NCI-H2196 (cell line): ENCODE results near the gene VPS37C.
"Not testable (repeated sequence)": the region's sequence is repeated elsewhere in the genome, so short reads cannot be mapped to it uniquely, and the experiment has no call there.

Source experiments
- DNase-seq: peaks from one replicate; lab custom pipeline; 2025; ENCODE audit not compliant: unreplicated experiment; lab: John Stamatoyannopoulos, UW

Gene VPS37C

GRCh38 chr11:61102667-61103571 is 58.3 kb downstream of the VPS37C start:
- no peak for DNase-seq

- DNase-seq = no peak
These were observed 62.4 kb downstream of the VPS37C start for GRCh38 chr11:61098778-61099177.

DNA sequence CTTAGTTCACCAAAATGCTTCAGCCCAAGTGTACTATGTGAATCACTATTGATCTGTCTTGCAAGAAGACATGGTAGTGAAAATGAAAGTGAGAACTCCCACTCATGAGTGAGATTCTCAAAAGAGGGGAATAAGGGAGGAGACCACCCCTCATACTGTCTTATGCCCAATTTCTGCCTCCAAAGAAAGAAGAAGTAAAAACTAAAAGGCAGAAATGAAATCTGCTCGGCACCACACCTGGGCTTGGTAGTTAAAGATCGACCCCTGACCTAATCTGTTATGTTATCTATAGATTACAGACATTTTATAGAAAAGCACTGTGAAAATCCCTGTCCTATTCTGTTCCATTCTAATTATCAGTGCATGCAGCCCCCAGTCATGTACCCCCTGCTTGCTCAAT is 63.0 kb downstream of the VPS37C start:
- not testable (repeated sequence) for DNase-seq

DNA sequence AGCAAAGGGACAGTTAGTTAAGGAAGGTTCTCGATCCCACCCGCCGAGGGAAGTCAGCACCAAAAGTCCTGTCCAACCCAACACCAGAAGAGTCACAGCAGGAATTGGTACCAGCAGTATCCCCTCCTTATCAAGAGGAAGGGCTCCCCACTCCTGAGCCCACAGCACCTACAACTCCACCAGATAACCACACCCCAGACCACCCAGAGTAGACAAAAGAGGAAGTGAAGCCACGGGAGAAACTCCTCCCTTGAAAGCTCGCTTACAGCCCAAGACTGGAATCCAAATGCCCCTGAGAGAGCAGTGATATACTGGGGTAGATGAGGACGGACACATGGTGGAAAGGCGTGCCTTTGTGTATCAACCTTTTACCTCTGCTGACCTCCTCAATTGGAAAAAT is 66.2 kb downstream of the VPS37C start:
- DNase-seq = no peak

DNA sequence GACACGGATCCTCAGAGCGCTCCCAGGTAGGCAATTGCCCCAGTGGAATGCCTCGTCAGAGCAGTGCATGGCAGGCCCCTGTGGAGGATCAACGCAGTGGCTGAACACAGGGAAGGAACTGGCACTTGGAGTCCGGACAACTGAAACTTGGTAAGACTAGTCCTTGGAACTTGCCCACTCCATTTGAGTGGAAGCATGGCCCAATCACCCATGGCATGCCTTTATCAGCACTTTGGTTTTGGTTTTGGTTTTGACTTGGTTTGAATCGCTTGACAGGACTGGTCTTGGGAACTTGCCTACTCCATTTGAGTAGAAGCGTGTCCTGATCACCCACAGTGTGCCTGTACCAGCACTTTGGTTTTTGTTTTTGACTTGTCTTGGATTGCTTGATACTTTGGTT is 67.1 kb downstream of the VPS37C start:
- DNase-seq = not testable (repeated sequence)

DNA sequence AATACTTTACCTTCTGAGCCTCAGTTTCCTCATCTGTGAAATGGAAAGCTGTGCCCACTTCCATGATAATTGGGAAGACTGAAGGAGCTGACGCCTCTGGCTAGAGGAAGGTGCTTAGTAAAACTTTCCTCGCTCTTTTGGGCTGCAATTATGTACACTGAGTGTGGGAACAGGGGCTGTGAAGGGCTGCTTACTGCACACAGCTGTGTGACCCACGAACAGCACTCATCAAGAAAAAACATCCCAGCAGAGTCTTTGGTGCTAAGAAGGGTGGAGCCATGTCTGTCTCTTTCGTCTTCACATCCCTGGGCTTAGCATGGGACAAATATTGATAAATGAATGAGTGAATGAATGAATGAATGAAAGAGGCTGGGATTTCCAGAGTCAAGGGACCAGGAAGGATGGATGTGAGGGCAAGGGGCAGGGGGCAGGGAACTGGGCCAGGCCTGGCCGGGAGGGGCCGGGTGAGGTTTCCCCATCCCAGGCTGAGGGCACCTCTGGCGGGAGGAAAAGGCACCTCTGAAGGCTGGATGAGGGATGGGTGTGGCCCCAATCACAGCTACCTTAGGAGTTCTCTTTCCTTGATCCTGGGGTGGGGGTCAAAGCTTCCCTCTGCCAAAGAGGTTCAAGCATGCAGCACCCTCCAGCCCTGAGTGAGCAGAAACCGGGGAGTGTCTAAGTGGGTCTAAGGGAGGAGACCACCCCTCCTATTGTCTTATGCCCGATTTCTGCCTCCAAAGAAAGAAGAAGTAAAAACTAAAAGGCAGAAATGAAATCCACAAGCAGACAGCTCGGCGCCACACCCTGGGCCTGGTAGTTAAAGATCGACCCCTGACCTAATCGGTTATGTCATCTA is 68.1 kb downstream of the VPS37C start:
- DNase-seq = no peak

GRCh38 chr11:61092280-61092766 is 68.9 kb downstream of the VPS37C start:
- DNase-seq = no peak

GRCh38 chr11:61091373-61092279 is 69.6 kb downstream of the VPS37C start:
- DNase-seq = no peak

DNA sequence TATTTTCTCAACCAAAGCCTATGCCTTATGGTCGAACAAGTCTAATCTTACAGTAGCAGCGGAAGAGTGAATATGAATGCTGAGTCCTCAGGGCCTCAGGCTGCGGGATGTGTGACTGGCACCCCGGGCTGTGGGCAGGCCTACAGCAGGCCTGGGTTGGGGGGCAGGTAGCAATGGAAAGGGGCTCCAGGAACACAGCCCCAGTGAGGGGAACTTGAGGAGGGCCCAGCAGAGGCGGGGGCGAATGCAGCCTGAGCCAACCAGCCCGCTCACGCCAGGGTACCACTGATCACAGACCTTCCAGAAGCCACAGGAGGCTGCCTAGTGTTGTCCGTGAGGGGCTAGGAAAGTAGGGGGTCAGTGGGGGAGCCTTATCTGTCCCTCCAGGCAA is 70.2 kb downstream of the VPS37C start:
- no peak for DNase-seq

DNA sequence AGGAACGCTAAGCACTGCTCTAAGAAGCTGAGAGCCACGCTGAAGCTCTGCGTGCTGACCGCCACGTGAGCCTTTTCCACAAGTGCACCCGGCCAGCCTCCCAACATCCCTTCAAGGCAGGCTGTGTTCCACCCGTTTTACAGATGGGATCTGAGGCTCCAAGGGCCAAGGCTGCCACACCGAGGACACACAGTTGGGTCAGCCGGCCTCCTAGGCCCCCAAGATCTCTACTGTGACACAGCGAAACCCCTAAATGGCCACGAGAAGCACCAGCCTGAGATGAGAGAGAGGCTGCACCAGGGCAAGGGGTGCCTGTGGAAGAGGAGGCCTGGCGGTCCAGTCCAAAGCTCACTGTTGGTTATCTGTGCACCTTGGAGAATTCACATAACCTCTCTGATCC is 70.7 kb downstream of the VPS37C start:
- no peak for DNase-seq

GRCh38 chr11:61089806-61090491 is 71.3 kb downstream of the VPS37C start:
- no peak for DNase-seq

DNA sequence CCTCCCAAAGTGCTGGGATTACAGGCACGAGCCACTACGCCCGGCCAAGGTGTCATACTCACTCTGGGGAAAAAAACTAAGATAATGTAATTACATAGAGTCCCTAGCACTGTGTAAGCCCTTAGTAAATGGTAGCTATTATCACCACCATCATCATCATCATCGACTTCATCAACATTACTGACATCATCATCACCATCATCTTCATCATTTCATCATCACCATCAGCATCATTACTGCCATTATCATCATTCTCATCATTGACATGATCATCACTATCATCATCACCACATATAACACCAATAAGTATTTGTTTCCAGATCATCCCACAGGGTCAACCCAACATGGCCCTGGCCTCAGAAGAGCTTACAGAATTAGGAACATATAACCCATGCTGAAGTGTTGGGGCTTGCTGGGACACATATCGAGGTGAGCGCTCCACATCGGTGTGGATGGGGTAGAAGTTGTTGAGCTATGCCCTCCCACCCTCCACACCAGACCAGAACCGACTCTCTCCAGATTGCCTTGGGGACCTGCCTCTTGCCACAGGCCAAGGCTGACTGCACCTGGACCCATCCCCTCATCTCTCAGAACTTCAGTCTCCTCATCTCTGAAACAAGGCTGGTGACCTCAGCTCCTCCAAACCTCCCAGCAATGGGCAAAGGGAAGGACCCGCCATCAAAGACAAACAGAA is 73.7 kb downstream of the VPS37C start:
- DNase-seq = no peak

GRCh38 chr11:61083601-61084147 is 77.6 kb downstream of the VPS37C start:
- no peak for DNase-seq

GRCh38 chr11:61082931-61083531 is 78.2 kb downstream of the VPS37C start:
- DNase-seq = no peak

GRCh38 chr11:61082062-61082870 is 79.0 kb downstream of the VPS37C start:
- no peak for DNase-seq

GRCh38 chr11:61080986-61081590 is 80.1 kb downstream of the VPS37C start:
- DNase-seq = no peak

DNA sequence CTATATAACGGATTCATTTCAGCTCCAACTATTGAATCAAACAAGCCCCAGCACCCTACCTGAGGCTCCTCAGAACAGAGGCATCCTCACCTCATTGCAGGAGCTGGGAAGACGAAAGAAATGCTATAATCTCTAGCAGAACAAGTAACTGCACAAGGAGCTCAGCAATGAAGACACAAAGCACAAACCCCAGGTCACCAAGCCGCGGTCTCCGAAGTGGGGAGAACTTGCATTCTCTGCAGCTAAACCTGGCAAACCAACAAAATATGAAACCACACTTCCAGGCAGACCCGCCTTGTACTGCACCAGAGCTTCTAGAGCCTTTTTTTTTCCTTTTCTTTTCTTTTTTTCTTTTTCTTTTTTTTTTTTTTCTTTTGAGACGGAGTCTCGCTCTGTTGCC is 80.7 kb downstream of the VPS37C start:
- no peak for DNase-seq
